LNCAP (cell line): ENCODE results near the gene TRMU.

Experiments
- TF ChIP-seq, protein P1 (sequence below): fragments of 450-650 bp; IDR thresholded peaks from 2 replicates; pipeline ENCODE4 v1.5.1; 2017; ENCODE audit warnings: mild to moderate bottlenecking

The TRMU gene

DNA sequence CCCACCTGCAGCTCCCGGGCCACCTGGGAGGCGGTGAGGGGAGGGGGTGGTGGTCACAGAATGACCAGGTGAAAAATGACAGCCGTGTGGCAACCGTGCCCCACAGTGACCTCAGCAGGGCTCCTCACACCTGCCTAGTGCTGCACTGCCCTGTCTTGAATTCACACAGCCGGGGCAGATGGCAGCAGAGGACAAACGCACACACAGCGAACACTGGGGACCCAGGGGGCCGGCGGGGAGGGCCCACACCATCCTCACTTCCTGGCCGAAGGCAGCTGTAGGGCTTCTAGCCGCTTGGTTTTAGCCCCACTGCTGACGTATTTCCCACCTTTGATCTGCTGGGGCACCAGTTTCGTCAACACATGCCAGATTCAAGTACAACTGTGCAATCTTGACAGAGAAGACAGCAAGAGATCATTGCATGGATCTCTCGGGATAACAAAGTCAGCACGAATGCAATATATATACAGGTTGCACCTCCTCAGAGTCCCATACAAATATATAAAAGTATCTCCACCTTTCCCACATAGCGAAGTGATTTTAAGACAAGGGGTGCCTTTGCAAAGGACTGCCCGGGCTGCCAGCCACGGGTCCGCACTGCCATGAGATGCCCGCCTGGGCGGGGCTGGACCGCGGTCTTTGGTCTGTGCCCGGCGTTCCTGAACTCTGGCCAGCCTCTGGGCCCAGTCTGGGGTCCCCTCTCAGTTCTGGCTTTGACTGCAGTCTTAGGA lies 26.9 kb downstream of the TRMU start:
- TF ChIP-seq, protein P1, sequence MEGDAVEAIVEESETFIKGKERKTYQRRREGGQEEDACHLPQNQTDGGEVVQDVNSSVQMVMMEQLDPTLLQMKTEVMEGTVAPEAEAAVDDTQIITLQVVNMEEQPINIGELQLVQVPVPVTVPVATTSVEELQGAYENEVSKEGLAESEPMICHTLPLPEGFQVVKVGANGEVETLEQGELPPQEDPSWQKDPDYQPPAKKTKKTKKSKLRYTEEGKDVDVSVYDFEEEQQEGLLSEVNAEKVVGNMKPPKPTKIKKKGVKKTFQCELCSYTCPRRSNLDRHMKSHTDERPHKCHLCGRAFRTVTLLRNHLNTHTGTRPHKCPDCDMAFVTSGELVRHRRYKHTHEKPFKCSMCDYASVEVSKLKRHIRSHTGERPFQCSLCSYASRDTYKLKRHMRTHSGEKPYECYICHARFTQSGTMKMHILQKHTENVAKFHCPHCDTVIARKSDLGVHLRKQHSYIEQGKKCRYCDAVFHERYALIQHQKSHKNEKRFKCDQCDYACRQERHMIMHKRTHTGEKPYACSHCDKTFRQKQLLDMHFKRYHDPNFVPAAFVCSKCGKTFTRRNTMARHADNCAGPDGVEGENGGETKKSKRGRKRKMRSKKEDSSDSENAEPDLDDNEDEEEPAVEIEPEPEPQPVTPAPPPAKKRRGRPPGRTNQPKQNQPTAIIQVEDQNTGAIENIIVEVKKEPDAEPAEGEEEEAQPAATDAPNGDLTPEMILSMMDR, result no peak

DNA sequence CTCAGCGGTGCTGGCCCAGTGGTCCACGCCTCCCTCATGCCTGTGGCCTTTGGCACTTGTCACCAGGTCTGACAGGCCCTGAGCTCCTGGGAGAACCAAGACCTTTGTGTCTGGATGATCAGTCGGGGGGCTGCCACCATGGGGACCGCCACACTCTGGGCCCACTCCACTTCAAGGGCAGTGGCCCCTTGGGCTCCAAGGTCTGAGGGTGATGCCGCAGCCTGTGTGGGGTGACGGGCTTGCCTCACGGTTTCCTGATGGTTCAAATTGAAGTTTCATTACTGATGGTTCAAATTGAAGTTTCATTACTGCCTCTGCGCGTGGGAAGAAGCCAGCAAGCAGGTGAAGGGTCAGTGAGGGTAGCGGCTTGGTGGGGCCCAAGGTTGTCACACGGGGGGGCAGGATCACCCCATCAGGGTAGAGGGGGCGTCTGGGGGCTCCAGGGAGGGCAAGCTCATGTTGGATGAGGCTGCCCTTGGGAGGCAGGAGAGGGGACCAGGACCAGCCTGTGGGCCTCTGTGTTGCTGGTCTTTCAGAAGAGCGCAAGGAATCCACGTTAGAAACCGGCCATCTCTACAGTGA lies 27.5 kb downstream of the TRMU start:
- TF ChIP-seq, protein P1, result no peak

DNA sequence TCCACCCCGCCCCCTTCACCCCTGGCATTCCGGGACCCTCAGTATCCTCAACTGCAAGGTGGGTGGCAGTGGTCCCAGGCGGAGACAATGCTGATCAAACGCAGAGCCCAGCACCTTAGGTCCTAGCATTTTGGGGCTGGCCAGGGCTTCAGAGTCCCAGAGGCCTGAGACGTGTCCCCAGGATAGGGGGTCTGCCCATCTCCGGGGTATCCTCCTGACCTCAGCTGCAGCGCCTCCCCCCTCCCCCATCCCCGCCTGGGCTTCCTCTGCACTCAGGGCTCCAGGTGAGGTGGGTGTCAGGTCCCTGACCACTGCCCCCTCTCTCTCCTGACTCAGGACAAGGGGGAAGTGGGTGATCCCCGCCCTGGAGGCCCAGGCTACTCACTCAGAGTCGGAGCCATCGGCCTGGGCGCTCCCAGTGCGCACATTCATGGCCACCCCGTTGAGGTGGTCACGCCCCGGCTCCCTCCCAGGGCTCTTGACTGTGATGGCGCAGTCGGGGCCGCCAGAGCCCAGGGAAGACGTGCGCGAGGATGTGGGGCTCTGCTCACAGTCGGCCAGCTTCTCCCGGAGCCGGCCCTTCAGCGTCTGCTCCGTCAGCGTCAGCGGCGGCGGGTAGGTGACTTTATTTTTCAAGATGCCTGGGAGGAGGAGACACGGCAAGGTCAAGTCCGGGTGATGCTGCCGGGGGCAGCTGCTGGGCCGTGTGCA lies 28.3 kb downstream of the TRMU start:
- TF ChIP-seq, protein P1, result no peak

DNA sequence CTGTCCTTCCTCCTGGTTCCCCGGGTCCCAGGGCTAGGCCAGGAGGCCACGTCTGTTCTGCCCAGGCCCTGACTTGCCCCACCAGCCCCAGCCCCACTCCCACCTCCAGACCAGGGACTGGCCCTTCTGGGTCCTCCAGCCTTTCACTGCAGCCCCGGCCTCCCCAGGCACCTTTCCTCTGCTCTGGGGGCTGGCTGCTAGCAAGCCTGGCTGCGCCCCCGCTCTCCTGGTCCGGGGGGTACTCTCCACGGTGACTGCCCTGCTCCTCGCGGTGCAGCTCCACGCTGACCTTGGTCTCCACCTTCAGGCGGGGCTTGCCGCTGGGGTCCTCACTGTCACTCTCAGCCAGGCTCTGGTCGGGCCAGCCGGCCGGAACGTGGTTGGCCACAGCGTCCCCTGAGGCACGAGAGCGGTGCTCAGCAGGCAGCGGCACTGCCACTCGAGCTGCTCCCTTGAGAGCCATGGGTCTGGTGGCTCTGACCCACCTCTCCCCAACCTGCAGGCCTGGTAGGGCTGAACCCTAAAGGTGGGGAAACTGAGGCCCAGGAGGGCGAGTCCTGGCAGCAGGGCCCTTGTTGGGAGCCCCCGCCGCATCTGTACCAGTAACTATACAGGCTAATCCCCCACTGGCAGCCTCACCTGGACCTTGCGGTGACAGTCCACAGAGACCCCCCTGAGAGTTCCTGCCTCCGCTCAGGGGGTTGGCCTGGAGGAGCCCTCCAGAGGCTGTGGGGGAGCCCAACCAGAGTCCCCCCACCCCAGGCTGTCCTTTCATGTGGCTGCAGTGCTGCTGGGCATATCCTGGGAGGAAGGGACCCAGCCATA lies 29.0 kb downstream of the TRMU start:
- TF ChIP-seq, protein P1, result no peak

DNA sequence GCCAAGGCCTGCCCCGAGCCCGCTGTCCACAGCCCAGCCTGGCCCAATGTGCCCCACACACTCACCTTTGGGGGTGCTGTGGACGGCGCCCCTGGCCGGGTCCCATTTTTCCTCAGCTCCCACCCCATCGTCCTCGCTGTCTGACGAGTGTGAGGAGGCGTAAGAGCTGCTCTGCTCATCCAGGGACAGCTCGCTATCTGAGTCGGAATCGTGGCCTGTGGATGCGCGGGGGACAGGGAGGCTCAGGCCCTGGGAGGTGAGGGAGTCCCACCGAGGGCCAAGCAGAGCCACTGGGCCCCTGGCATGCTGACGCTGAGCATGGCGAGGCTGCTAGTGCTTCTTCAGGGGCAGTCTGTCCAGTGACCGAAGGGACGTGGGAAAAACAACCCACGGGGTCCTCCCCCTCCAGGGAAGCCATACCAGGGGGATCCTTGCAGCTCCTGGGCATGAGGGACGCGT lies 29.7 kb downstream of the TRMU start:
- TF ChIP-seq, protein P1, result no peak

DNA sequence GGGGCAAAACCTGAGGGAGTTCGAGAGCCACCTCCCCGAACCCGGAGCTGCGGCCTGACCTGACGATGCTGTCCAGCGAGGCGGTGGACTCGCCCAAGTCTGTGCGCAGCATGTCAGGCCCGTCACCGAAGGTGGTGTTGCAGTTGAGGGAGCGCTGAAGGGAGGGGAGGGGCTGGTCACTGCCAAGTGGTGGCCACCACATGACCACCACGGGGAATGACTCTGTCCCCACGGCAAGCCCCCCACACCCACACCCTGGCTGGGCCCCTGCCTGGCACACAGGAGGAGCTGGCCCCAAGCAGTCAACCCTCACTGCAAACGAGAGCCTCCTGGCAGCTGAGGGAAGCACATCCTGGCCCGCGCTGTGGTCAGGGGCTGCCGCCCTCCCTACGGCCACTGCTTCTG lies 30.8 kb downstream of the TRMU start:
- TF ChIP-seq, protein P1, result no peak
